HG03354 (cell line): ENCODE data around the gene TRMT2A.
"Not testable (repeated sequence)": the region's sequence is repeated elsewhere in the genome, so short reads cannot be mapped to it uniquely, and the experiment has no call there.

Experiments used
- ATAC-seq: cut with Tn5 transposase; IDR thresholded peaks from one replicate; pipeline ENCODE4 v1.9.1; 2021; ENCODE audit warnings: mild to moderate bottlenecking; ENCODE audit not compliant: unreplicated experiment, poor library complexity, severe bottlenecking

Gene TRMT2A, protein sequence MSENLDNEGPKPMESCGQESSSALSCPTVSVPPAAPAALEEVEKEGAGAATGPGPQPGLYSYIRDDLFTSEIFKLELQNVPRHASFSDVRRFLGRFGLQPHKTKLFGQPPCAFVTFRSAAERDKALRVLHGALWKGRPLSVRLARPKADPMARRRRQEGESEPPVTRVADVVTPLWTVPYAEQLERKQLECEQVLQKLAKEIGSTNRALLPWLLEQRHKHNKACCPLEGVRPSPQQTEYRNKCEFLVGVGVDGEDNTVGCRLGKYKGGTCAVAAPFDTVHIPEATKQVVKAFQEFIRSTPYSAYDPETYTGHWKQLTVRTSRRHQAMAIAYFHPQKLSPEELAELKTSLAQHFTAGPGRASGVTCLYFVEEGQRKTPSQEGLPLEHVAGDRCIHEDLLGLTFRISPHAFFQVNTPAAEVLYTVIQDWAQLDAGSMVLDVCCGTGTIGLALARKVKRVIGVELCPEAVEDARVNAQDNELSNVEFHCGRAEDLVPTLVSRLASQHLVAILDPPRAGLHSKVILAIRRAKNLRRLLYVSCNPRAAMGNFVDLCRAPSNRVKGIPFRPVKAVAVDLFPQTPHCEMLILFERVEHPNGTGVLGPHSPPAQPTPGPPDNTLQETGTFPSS

DNA sequence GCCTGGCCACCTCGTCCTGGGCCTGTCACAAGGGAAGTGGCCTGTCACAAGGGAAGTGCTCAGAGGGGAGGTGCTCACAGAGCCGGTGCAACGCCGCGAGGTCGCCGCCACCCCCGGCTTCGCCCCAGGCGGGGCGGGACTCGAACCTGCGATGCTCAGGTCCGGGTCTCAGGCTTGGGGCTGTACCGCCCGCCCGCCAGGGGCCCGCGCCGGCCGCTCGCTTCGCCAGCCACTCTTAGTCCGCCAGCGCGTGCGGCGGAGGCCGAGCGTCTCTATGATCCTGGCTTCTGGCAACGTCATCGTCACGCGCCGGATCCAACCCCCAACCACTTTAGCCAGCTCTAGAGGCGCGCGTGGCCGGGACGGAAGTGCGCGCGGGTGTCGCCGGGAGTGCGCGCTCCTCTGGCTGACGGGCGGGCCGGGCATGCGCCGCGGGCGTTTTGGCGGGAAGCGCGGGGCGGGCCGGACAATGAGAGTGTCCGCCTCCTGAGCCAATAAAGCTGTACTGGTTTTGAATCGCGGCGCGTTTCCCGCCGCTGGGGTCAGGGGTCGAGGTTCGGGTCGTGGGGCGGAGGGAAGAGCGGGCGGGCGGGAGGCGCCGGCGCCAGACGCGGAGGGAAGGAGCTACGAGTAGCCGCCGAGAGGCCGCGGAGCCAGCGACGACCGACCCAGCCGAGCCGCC is at the start of gene TRMT2A:
Gene TRMT2A, minus strand, starts transcription at position 276 of the 682 bp plus-strand sequence. CDS start 320 bp downstream, outside the sequence.
- ATAC-seq = peak; percentile 77

DNA sequence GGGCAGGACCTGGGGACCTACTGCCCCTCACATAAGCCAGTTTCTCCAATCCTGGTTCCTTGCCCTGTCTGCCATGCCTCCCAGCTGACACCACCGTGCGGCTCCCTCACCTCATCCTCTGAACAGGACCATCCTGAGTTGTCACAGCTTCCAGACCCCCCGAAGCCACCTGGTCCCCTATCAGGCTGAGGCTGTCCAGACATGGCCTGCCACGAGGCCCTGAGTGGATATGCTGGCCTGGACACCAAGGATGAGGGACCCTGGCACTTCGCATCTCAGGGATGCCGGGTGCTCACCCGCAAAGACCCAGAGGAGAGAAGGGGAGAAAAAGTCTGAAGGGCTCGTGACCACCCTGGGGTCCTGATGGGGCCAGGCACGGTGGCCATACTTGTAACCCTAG is 49.7 kb upstream of the TRMT2A start:
- ATAC-seq = no peak

DNA sequence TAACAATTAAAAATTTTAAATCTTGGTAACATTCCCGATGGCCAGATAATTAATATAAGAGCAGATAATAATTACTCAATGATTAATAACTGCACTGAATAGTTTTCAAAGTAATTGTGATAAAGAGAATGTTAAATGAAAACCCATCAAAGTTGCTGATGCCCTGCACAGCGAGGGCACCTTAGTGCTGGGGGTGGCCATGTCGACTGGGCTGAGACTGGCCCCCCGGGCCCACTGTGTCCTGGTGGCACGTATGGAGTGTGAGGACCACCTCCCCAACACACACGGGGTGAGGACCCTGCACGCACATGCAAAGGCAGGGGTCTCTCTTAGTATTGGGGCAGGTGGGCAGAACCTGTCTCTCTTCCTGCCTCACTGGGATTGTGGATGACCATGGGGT is 48.9 kb upstream of the TRMT2A start:
- ATAC-seq = no peak

DNA sequence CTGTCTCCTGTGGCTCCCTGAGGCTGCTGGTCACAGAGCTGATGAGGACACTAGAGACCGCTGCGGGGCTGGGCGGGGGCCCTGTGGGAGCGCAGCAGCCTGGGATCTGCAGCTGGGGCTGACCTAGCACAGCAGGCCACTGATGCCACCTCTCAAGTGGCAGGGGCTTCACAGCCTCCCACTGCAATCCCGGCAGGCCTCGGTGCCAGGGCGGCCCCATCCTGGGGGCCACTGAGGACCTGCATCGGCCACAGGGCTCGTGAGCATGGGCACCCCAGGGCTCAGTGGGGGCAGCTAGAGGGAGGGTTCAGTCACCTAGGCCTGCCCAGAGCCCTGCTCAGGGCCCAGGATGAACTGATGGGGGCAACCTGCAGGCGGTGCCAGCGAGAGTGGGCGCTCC is 48.4 kb upstream of the TRMT2A start:
- no peak for ATAC-seq

DNA sequence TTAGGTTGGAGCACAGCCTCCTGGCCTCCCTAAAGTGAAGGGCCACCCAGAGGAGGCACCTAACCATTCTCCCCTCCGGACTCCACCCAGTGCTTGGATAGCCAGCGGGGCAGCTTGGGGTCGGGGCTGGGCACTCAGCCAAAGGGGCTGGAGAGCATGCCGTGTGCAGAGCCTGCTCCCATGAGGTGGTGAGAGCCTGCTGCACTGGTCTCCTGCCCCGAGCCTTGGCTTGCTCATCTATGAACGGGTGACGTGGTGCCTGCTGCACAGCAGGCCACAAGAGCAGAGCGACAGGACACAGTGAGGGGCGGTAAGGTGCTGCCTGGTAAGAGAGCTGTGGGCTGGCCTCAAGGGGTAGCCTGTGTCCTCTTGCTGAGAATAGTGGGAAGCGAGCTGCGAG is 47.8 kb upstream of the TRMT2A start:
- no peak for ATAC-seq

DNA sequence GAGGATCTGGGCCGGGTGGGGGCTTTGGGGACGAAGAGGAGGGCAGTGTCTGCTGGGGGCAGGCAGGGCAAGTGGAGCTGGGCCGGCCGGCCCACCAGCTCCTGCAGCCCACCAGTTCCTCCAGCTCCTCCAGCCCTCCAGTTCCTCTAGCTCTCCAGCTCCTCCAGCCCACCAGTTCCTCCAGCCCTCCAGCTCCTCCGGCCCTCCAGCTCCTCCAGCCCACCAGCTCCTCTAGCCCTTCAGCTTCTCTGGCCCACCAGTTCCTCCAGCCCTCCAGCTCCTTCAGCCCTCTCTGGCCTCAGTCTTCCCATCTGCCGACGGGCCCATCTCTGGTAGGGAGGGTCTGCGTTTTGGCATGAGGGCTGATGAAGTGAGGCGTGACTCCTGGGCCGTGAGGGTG is 43.0 kb upstream of the TRMT2A start:
- ATAC-seq = no peak

DNA sequence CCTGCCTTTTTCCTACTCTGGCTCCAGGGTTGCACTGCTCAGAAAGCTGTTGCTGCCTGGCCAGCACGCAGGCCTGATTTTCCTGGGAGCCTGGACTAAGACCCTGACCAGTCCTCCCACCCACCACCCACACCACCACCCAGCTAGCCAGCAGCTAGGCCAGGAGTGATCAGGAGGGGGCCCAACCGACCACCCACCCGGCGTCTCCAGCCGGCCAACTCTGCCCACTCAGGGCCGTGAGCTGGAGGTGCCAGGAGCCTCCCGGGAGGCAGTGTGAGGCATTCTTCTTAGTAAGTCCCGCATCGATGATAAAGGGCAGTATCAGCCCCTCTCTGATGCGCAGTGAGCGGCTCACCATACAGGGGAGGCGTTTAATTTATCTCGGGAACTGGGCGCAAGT is 42.5 kb upstream of the TRMT2A start:
- not testable (repeated sequence) for ATAC-seq

DNA sequence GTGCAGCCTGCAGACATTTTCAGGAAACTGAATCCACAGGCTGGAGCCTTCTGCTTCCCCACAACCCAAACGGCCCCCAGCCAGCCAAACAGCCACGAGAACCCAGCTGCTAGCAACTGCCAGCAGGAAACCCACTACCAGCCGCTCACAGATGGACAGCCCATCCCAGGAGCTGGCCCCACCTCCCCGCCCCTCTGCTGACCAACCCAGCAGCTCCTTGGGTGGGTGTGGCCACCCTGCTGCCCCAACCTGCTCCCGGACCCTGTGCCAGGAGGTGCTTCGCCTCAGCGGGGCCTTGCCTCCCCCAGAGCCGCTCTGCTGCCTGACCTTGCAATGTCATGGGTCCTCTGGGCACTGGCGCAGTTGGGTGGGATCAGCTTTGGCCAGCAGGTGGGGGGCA is 42.0 kb upstream of the TRMT2A start:
- no peak for ATAC-seq

DNA sequence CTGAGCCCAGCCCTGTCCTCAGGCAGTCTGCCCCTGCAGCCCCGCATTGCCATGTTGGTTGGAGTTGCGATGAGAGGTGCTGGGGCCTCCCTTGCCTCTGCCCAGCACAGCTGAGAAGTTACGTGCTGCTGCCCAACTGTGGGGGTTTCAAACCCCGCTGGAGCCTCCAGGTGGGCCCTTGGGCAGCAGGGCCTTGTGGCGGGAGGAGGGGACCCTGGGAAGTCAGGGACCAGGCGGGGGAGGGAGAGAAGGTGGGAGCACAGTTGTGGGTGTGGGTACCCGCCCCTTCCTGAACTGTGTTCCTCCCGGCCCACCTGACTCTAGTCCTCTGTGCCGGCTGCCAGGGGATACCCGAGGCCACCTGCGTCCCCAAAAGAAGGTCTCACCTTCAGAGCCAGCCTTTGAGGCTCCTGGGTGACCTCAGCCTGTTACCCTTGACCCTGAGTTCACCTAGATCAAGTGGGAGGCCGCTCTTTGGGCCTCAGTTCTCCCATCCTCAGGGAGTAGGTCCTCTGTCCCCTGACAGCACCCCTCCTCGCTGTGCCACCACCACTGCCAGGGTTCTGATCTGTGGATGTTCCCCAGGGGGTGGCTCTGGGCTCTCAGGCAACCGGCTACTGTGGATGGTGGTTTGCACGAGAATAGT is 41.5 kb upstream of the TRMT2A start:
- ATAC-seq = no peak

DNA sequence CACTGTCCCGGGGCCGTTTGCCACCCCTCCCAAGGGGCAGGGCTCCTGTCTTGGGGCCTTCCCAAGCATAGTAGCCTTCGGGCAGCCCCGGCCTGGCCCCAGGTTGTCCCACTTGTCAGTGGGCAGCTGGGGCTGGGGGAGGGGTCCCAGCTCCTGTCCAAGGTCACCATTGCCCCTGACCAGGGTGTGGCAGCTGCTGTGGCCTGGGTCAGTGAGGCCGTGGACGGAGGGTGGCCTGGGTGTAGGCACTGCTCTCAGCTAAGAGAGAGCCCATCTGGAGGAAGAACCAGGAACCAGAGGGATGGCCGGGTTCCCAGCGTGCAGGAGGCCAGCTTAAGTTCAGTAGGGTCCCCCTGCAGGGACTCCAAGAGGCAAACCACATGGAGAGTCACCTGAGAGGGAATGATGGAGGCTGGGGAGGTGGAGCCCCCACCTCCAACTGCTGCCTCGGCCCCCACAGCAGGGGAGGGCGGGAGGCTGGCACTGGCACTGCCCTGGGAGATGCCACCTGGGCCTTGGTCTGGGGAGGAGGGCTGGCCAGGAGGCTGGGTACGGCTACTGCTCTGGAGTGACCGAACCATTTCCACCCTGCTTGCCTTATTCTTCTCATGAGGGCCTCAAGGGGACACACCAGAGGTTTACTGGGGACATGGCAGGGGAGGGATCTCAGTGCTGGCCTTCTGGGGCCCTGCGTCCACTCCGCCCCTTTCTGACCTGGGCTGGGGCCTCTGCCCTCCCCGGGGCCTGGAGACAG is 40.6 kb upstream of the TRMT2A start:
- no peak for ATAC-seq

DNA sequence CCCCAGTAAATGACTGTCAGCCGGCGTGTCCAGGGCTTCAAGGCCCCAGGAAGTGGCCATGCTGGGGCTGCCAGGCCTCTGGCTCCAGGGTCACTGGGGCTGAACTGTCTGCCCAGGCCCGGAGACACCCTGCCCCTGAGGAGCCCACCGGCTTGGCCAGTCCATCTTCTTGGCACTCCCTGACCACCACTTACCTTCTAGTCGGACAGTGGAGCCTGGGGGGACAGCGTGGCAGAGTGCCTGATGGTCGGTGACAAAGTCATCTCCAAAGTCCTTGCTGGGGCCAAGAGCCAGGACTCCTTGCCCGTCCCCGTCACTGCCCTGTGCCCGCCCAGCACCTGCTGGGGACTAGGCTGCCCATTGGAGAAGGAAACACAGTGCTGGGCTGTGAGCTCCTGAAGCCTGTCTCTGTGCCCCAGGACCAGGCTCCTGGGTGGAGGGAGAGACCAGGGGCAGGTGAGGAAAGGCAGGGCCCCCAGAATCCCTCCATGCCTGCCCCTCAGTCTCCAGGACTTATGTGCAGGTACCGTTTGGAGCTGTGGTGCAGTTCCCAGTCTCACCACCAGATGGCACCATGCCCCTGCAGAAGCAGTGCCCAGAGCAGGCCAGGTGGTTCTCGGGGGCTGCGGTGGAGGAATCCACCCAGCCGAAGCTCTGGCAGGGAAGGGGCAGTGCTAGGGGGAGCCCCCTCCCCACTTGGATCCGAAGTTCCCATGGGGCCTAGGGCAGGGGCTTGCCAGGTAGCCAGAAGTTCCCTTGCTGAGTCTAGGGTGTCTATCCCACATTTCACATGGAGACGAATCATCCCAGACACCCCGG is 39.8 kb upstream of the TRMT2A start:
- ATAC-seq = no peak

DNA sequence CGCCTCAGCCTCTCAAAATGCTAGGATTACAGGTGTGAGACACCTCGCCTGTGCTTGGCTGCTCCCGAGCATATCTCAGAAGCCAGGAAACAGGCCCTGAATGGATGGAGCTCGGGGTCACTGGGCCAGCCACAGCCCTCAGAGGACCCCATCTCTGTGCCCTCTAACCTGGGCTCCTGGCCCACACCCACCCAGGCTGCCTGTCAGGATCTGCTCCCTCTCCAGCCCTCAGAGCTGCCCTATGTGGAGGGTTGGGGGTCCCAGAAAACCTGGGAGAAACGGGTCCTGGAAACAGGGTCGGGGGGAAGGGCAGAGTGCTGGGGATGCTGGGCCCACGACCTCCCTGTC is 39.0 kb upstream of the TRMT2A start:
- no peak for ATAC-seq

DNA sequence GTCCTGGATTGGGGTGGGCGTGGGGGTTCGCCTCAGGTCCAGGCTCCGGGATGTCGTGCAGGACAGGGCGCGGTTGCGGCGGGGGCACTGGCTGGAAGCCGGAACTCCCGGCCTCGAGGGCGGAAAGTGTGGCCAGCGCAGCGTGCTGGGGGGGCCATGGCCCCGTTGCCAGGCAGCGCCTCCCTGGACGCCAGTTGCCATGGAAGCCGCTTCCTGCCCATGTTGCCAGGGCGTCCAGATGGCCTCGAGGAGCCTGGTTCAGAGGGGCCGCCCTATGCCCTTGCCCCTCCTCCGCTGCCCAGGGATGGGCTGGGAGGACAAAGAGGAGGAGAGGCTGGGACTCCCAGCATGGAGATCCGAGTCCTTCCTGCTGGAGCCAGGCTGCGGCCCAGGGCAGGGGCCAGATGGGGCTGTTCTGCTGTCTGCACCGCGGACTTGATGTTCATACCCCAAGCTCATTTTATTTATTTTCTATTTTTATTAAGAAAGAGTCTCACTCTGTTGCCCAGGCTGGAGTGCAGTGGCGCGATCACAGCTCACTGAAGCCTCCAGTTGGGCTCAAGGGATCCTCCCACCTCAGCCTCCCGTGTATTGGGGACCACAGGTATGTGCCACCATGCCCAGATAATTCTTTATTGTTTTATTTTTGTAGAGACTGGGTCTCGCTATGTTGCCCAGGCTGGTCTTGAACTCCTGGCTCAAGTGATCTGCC is 38.5 kb upstream of the TRMT2A start:
- no peak for ATAC-seq

DNA sequence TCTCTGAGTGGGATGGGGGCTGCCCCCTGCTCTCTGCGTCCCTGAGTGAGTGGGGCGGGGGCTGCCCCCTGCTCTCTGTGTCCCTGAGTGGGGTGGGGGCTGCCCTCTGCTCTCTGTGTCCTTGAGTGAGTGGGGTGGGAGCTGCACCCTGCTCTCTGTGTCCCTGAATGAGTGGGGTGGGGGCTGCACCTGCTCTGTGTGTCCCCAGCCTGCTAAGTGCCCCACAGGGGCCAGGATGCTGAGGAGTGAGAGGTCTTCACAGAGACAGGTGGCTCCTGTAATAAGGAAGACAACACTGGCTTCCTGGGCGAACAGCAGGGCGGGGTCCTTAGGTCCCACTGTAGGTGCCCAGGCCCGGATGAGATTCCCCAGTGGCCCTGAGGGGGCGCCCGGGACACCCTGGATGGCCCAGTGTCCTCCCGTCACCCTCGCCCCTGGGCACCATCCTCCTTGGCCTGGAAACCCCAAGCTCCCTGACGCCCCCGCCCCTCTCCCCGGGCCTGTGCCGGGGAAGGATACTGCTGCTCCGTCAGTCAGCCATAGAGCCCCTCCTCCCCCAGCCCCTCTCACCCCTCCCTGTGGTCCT is 37.7 kb upstream of the TRMT2A start:
- no peak for ATAC-seq

DNA sequence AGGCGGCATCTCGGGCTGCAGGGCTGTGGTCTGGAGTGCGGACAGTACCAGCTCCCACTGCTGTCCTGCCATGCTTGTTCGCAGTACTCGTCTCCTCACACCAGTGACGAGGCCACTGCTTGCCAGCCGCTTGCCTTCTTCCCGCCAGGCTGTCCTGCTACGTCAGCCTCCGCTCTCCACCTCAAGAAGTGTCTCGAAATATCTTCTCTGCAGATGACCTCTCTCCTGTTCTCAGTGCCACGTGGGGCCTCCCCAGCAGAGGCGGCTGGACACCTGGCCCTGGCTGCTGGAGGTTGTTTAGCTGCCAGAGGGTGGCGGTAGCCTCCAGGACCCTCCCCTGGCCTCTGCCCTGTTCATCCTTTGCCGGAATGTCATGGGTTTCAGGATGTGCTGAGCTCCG is 36.9 kb upstream of the TRMT2A start:
- ATAC-seq = no peak

DNA sequence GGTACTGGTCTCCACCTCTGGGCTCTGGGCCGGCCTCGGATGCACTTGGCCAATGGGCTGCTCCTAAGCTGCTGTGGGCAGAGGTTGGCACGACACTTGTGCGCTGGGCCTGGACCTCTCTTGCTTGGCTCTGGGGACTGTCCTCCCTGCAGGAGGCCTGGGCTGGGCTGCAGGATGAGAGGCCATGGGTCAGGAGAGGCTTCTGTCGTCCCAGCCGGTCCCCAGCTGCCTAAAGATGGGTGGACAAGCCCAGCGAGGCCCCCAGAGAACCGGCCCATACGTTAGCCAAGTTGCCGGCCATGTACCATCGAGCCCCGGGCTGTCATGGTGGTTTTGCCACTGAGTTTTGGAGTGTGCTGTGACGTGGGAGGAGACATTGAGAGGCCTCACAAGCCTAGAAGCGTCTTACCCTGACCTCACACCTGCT is 35.5 kb upstream of the TRMT2A start:
- ATAC-seq = no peak

DNA sequence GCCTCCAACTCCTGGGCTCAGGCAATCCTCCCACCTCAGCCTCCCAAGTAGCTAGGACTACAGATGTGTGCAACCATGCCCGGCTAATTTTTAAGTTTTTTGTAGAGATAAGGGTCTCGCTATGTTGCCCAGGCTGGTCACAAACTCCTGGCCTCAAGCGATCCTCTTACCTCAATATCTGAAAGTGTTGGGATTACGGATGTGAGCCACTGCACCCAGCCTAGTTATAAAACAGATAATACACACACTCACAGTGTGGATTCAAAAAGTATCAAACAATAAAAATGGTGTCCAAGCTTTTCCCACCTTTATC is 34.2 kb upstream of the TRMT2A start:
- ATAC-seq = no peak
